ENCODE measurements around the gene AREL1. TPM values are rescaled to one million over a fixed set of nuclear protein-coding genes. Genes with fewer than 3 reads are reported as not detected.

AREL1 gene
- total and polyA plus RNA-seq, 2 of the 8 experiments (the other 6 are each of a cell fraction or from before 2014, with no cell fraction given) = 31.4 to 49.1 TPM

GRCh38 chr14:74710480-74710879 lies 2.4 kb downstream of the AREL1 start:
- 100% methylated on average over 1 of the region's 1 CpG; no CpG with 5 or more reads in 1 of the 2 experiments for WGBS, 2 experiments (ENCODE audit: extremely low coverage in 1 of 2, insufficient coverage in 1 of 2, insufficient read length in 1 of 2, insufficient replicate concordance in 2 of 2, low coverage in 1 of 2, low lambda C conversion rate in 2 of 2, missing lambda C conversion rate in 1 of 2)
- Histone ChIP-seq H3K4me1 (replicated peaks in 1 of 4; ENCODE audit: control insufficient read depth in 3 of 4, insufficient read depth in 4 of 4, low read length in 3 of 4) (no peaks in the 10 kb centered on the region), H2BK120ac (replicated peaks; ENCODE audit: low read depth, low read length) (no peak overlapping the region), H3K14ac (ENCODE audit: insufficient read length) (no peak overlapping the region), H3K4ac (replicated peaks; ENCODE audit: insufficient read length, low read depth, low read length) (no peak overlapping the region), H2AFZ (ENCODE audit: low read length) (no peak overlapping the region), H3K79me2 (ENCODE audit: control insufficient read depth in 1 of 2, insufficient read depth in 2 of 2, low read length in 2 of 2) (peaks cover 13 to 81% of the 10 kb centered on the region in 2 experiments), H2BK15ac (ENCODE audit: low read length) (no peak overlapping the region), H2BK12ac (ENCODE audit: low read depth, low read length) (no peak overlapping the region), H3K23ac (ENCODE audit: insufficient read length) (no peak overlapping the region), H3K23me2 (ENCODE audit: low read depth, low read length) (peaks cover 6% of the 10 kb centered on the region), H3K4me3 (ENCODE audit: extremely low read depth in 1 of 4, insufficient read depth in 2 of 4, low read depth in 3 of 4, low read length in 4 of 4) (no peak overlapping the region), H3K36me3 (ENCODE audit: control insufficient read depth in 2 of 4, insufficient read depth in 4 of 4, low read length in 3 of 4) (peaks cover 0 to 6% (median 2%) of the 10 kb centered on the region in 4 experiments; a peak in 3 of 8 replicates), H3K27me3 (replicated peaks in 1 of 4; ENCODE audit: control insufficient read depth in 3 of 4, extremely low read depth in 1 of 4, insufficient read depth in 3 of 4, low read length in 3 of 4) (no peaks in the 10 kb centered on the region), H3K4me2 (ENCODE audit: insufficient read depth in 1 of 2, low read depth in 2 of 2, low read length in 2 of 2) (no peak overlapping the region; a peak in 1 of 4 replicates), H4K91ac (replicated peaks; ENCODE audit: insufficient read length, low read length) (no peak overlapping the region), H4K20me1 (replicated peaks in 1 of 2; ENCODE audit: control insufficient read depth in 1 of 2, insufficient read depth in 2 of 2, low read length in 2 of 2) (no peaks in the 10 kb centered on the region), H3K9me3 (ENCODE audit: insufficient read depth in 2 of 2, low read depth in 1 of 2, low read length in 1 of 2) (no peaks in the 10 kb centered on the region), H3K18ac (ENCODE audit: extremely low read depth, low read length) (no peak overlapping the region), H2BK20ac (ENCODE audit: low read length) (no peak overlapping the region), H3K9ac (replicated peaks in 1 of 4; ENCODE audit: extremely low read depth in 1 of 4, low read depth in 3 of 4, low read length in 3 of 4) (no peak overlapping the region), H3K56ac (replicated peaks; ENCODE audit: insufficient read length, low read depth, low read length) (no peak overlapping the region), H4K5ac (ENCODE audit: insufficient read length, low read depth, low read length) (no peak overlapping the region), H4K8ac (ENCODE audit: extremely low read depth, insufficient read depth, low read length) (no peak overlapping the region), H2BK5ac (ENCODE audit: low read depth, low read length) (no peak overlapping the region), H2AK5ac (ENCODE audit: low read depth, low read length) (no peak overlapping the region), H3K79me1 (ENCODE audit: low read depth, low read length) (peaks cover 3% of the 10 kb centered on the region; the same call in 1 of the 2 replicates), H3K27ac (ENCODE audit: low read depth, low read length) (no peak overlapping the region)
- no peak for FAIRE-seq
- POLR2A ChIA-PET (ENCODE audit: partially characterized antibody) = no interaction called here
- CTCF ChIA-PET (ENCODE audit: partially characterized antibody) = interaction anchor here (0.8 to 1.0 kb wide), 2 partner anchors 74 to 101 kb away, joined by 3 read pairs; no protein-coding TSS in a partner anchor
- DNase-seq (ENCODE audit: low read depth in 1 of 2, low spot score in 2 of 2) = no peak
- TF ChIP-seq SIRT6 (IDR thresholded peaks at IDR 0.05; ENCODE audit: low read length) = no peak
- no peak for TF ChIP-seq CTBP2 (IDR thresholded peaks at IDR 0.05; ENCODE audit: borderline replicate concordance, insufficient read depth, insufficient read length, low read length)
- TF ChIP-seq MAFK (IDR thresholded peaks at IDR 0.05; ENCODE audit: low read depth, low read length) = no peak
- no peak for TF ChIP-seq SUZ12 (IDR thresholded peaks at IDR 0.05; ENCODE audit: low read length)
- no peak for TF ChIP-seq YY1 (IDR thresholded peaks at IDR 0.05; ENCODE audit: low read depth, low read length)
- TF ChIP-seq ASH2L (IDR thresholded peaks at IDR 0.05; ENCODE audit: low read length) = no peak
- TF ChIP-seq CEBPB (IDR thresholded peaks at IDR 0.05; ENCODE audit: low read depth, low read length) = no peak
- no peak for TF ChIP-seq SIX5 (IDR thresholded peaks at IDR 0.05; ENCODE audit: low read depth, low read length)
- no peak for TF ChIP-seq MAX (IDR thresholded peaks at IDR 0.05)
- no peak for TF ChIP-seq BACH1 (IDR thresholded peaks at IDR 0.05; ENCODE audit: low read length)
- TF ChIP-seq RAD21 (IDR thresholded peaks at IDR 0.05 in 1 of 2, conservative IDR thresholded peaks at IDR 0.05 in 1 of 2; ENCODE audit: low read depth in 2 of 2, low read length in 2 of 2) = no peak
- no peak for TF ChIP-seq POLR2AphosphoS5 (IDR thresholded peaks at IDR 0.05; ENCODE audit: low read depth, low read length)
- TF ChIP-seq SAP30 (IDR thresholded peaks at IDR 0.05; ENCODE audit: insufficient read depth, insufficient replicate concordance, low read length) = no peak
- TF ChIP-seq ATF3 (IDR thresholded peaks at IDR 0.05; ENCODE audit: insufficient read depth, low read depth, low read length) = no peak
